ENCODE results near the gene MYO6.

Gene MYO6

GRCh38 chr6:75968143-75968542, 219.1 kb downstream of the MYO6 start:
- no peak for DNase-seq
